Gastrocnemius medialis (tissue), 4 donors: Measurements from ENCODE around the gene PHLDB2.

ENCODE experiments used
- POLR2A ChIP-seq, 2 donors: fragments of 450-650 bp; IDR thresholded peaks; one replicate each; pipeline ENCODE4 v1.6.1; 2017; ENCODE audit warnings: antibody characterized with exemption in 2 of 2, mild to moderate bottlenecking in 2 of 2, moderate library complexity in 2 of 2
- TF ChIP-seq, protein P1 (sequence below), 5 experiments: fragments of 450-650 bp in 3 of 5; fragments of 200-600 bp in 2 of 5; sonication (generic) in 2 of 5; IDR thresholded peaks in 4 of 5; conservative IDR thresholded peaks in 1 of 5; 1 replicate in 4 of 5; 2 replicates in 1 of 5; pipeline ENCODE4 v1.5.1; 2016 to 2019; ENCODE audit warnings: antibody characterized with exemption in 5 of 5, mild to moderate bottlenecking in 3 of 5, moderate library complexity in 3 of 5

DNA sequence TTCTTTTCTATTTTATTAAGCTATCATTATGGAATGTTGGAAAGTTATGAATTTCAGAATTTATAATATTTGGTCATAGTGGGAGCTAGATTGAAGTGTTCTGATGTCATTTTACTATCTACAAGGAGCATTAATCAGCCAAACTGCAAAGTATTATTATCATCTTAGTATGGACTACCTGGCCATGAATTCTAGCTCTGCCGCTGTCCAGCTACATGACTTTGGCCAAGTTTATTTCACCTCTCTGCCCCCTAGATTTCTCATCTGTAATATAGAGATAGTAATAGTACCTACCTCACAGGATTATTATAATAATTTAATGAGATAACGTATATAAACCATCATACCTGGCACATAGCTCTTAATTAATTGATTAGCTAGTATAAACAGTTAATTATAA lies 92.0 kb downstream of the PHLDB2 start:
- TF ChIP-seq, protein P1, sequence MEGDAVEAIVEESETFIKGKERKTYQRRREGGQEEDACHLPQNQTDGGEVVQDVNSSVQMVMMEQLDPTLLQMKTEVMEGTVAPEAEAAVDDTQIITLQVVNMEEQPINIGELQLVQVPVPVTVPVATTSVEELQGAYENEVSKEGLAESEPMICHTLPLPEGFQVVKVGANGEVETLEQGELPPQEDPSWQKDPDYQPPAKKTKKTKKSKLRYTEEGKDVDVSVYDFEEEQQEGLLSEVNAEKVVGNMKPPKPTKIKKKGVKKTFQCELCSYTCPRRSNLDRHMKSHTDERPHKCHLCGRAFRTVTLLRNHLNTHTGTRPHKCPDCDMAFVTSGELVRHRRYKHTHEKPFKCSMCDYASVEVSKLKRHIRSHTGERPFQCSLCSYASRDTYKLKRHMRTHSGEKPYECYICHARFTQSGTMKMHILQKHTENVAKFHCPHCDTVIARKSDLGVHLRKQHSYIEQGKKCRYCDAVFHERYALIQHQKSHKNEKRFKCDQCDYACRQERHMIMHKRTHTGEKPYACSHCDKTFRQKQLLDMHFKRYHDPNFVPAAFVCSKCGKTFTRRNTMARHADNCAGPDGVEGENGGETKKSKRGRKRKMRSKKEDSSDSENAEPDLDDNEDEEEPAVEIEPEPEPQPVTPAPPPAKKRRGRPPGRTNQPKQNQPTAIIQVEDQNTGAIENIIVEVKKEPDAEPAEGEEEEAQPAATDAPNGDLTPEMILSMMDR (IDR thresholded peaks at IDR 0.05 in 4 of 5, conservative IDR thresholded peaks at IDR 0.05 in 1 of 5), result no peak
- TF ChIP-seq POLR2A (IDR thresholded peaks at IDR 0.05), result no peak
